Colon (tissue), 2 donors: ENCODE measurements around the gene SLAMF8.

Experiments used
- FAIRE-seq: peaks from 2 replicates; lab custom pipeline; 2012; peaks lifted over from hg19 to GRCh38; lab: Jason Lieb, UNC
- donor health status: control.
- donor health status: control.

Gene SLAMF8

GRCh38 chr1:159873530-159874143, 47.0 kb downstream of the SLAMF8 start:
- FAIRE-seq = no peak

GRCh38 chr1:159877695-159878444, 51.2 kb downstream of the SLAMF8 start:
- no peak for FAIRE-seq

- FAIRE-seq = no peak
Measured at GRCh38 chr1:159879136-159879535, 52.5 kb downstream of the SLAMF8 start.

GRCh38 chr1:159879977-159880376, 53.3 kb downstream of the SLAMF8 start:
- FAIRE-seq = no peak

GRCh38 chr1:159880430-159880829, 53.8 kb downstream of the SLAMF8 start:
- no peak for FAIRE-seq

- FAIRE-seq = no peak
Measured at GRCh38 chr1:159881622-159882526, 55.2 kb downstream of the SLAMF8 start.

GRCh38 chr1:159882527-159882862, 55.8 kb downstream of the SLAMF8 start:
- FAIRE-seq = no peak

GRCh38 chr1:159883134-159883533, 56.5 kb downstream of the SLAMF8 start:
- FAIRE-seq = no peak

- FAIRE-seq = no peak
Measured at GRCh38 chr1:159884296-159884695, 57.6 kb downstream of the SLAMF8 start.
